22Rv1 (cell line): ENCODE measurements around the gene ESRRA.

Experiments used
- H3K27ac ChIP-seq: fragments of 450-650 bp; 2 replicates; pipeline ENCODE4 v1.5.1; 2017
- CTCF ChIP-seq: fragments of 450-650 bp; IDR thresholded peaks from 2 replicates; pipeline ENCODE4 v1.5.1; 2017; ENCODE audit warnings: mild to moderate bottlenecking
- ZFX ChIP-seq: fragments of 450-650 bp; IDR thresholded peaks from 2 replicates; pipeline ENCODE4 v1.6.1; 2017; ENCODE audit warnings: antibody characterized with exemption, borderline replicate concordance

ESRRA gene

GRCh38 chr11:64348383-64349024 lies 43.2 kb downstream of the ESRRA start:
- no peak for TF ChIP-seq CTCF
- no peak for TF ChIP-seq ZFX
- H3K27ac ChIP-seq = no peak overlapping the region

- TF ChIP-seq ZFX = no peak
- TF ChIP-seq CTCF = no peak
- no peak overlapping the region for H3K27ac ChIP-seq
Measured at GRCh38 chr11:64349025-64349387, 43.7 kb downstream of the ESRRA start.

GRCh38 chr11:64349404-64349803 lies 44.1 kb downstream of the ESRRA start:
- TF ChIP-seq ZFX = no peak
- no peak for TF ChIP-seq CTCF
- H3K27ac ChIP-seq = no peak overlapping the region

GRCh38 chr11:64351136-64351631 lies 45.9 kb downstream of the ESRRA start:
- no peak overlapping the region for H3K27ac ChIP-seq
- no peak for TF ChIP-seq CTCF
- no peak for TF ChIP-seq ZFX

- no peak overlapping the region for H3K27ac ChIP-seq
- TF ChIP-seq ZFX (no peak), CTCF (no peak)
Measured at GRCh38 chr11:64352099-64352994, 47.0 kb downstream of the ESRRA start.

GRCh38 chr11:64352995-64353714 lies 47.8 kb downstream of the ESRRA start:
- no peak overlapping the region for H3K27ac ChIP-seq
- TF ChIP-seq ZFX = no peak
- no peak for TF ChIP-seq CTCF
